Activated naive CD4-positive, alpha-beta T cell treated with anti-CD3 and anti-CD28 coated beads, Interleukin-2, amount 50 U/mL, for 16 hours (primary cell): Measurements from ENCODE around the gene SGO2.

Experiments used
- DNase-seq: peaks from one replicate; pipeline ENCODE4 v3.0.0-alpha.2; 2020

SGO2 gene

GRCh38 chr2:200525882-200526651 lies at the start of gene SGO2:
SGO2 (plus strand) TSS chr2:200526207; CDS start chr2:200532976, 6,769 bp downstream.
- peak; percentile 98 for DNase-seq

GRCh38 chr2:200476836-200477235 lies 49.2 kb upstream of the SGO2 start:
- no peak for DNase-seq

GRCh38 chr2:200477667-200478131 lies 48.3 kb upstream of the SGO2 start:
- no peak for DNase-seq

- no peak for DNase-seq
These were observed 46.2 kb upstream of the SGO2 start for GRCh38 chr2:200479692-200480265.

GRCh38 chr2:200482194-200482593 lies 43.8 kb upstream of the SGO2 start:
- DNase-seq: no peak

GRCh38 chr2:200483729-200484198 lies 42.2 kb upstream of the SGO2 start:
- peak; percentile 20 for DNase-seq

GRCh38 chr2:200484934-200485333 lies 41.1 kb upstream of the SGO2 start:
- no peak for DNase-seq

- no peak for DNase-seq
These were observed 39.5 kb upstream of the SGO2 start for GRCh38 chr2:200486529-200486928.

GRCh38 chr2:200488169-200488568 lies 37.8 kb upstream of the SGO2 start:
- DNase-seq: no peak

GRCh38 chr2:200490001-200490400 lies 36.0 kb upstream of the SGO2 start:
- no peak for DNase-seq

- no peak for DNase-seq
These were observed 33.4 kb upstream of the SGO2 start for GRCh38 chr2:200492656-200493055.

GRCh38 chr2:200494048-200494447 lies 32.0 kb upstream of the SGO2 start:
- DNase-seq: no peak

GRCh38 chr2:200496696-200497095 lies 29.3 kb upstream of the SGO2 start:
- no peak for DNase-seq

- no peak for DNase-seq
These were observed 27.4 kb upstream of the SGO2 start for GRCh38 chr2:200498402-200499162.

GRCh38 chr2:200502196-200502595 lies 23.8 kb upstream of the SGO2 start:
- DNase-seq: no peak

GRCh38 chr2:200506679-200507078 lies 19.3 kb upstream of the SGO2 start:
- DNase-seq: no peak

GRCh38 chr2:200507179-200507578 lies 18.8 kb upstream of the SGO2 start:
- DNase-seq: no peak

- DNase-seq: no peak
These were observed 16.8 kb upstream of the SGO2 start for GRCh38 chr2:200509235-200509611.

- peak; percentile 93 for DNase-seq
These were observed 16.2 kb upstream of the SGO2 start, which contains the start of gene KCTD18 for GRCh38 chr2:200509612-200510433. KCTD18 (minus strand) TSS chr2:200510068; CDS start chr2:200507016, 3,052 bp downstream.

GRCh38 chr2:200515155-200515554 lies 10.9 kb upstream of the SGO2 start:
- DNase-seq: no peak

GRCh38 chr2:200523158-200523557 lies 2.8 kb upstream of the SGO2 start:
- DNase-seq: no peak

GRCh38 chr2:200523604-200524003 lies 2.4 kb upstream of the SGO2 start:
- DNase-seq: no peak

GRCh38 chr2:200525066-200525465 lies 941 bp upstream of the SGO2 start:
- DNase-seq: no peak
